Activated CD4-positive, alpha-beta T cell treated with anti-CD3 and anti-CD28 coated beads, Interleukin-2, amount 10 ng/mL, durations not matched to agents 24 days and 14 days (primary cell): ENCODE data around the gene HECW1. TPM values are rescaled to one million over a fixed set of nuclear protein-coding genes. Genes with fewer than 3 reads are reported as not detected.

Experiments used
- DNase-seq: peaks from one replicate; pipeline ENCODE4 v3.0.0; 2022
- H3K27ac Mint-ChIP-seq: one replicate; pipeline ENCODE4 v1.8.0; 2022; ENCODE audit warnings: mild to moderate bottlenecking, mixed read lengths
- H3K27me3 Mint-ChIP-seq: one replicate; pipeline ENCODE4 v1.8.0; 2022; ENCODE audit warnings: mixed read lengths
- H3K36me3 Mint-ChIP-seq: one replicate; pipeline ENCODE4 v1.8.0; 2022; ENCODE audit warnings: low read depth, mild to moderate bottlenecking, mixed read lengths
- H3K4me1 Mint-ChIP-seq: one replicate; pipeline ENCODE4 v1.8.0; 2021; ENCODE audit warnings: mixed read lengths
- H3K4me3 Mint-ChIP-seq: one replicate; pipeline ENCODE4 v1.8.0; 2022; ENCODE audit warnings: mild to moderate bottlenecking, moderate library complexity, mixed read lengths
- H3K9me3 Mint-ChIP-seq: one replicate; pipeline ENCODE4 v1.8.0; 2021; ENCODE audit warnings: mixed read lengths
- intact Hi-C: fragments of 100-400 bp; cut with micrococcal nuclease; formaldehyde crosslinking; loops from one replicate; pipeline ENCODE4 v1.15.1; 2023
- total RNA-seq: library from RNA; stranded (reverse); gene quantifications from 2 replicates; pipeline ENCODE4 v1.2.3, GENCODE V29; 2022

HECW1 gene
- total RNA-seq, 1 donor from 2014 or later, result not detected

DNA sequence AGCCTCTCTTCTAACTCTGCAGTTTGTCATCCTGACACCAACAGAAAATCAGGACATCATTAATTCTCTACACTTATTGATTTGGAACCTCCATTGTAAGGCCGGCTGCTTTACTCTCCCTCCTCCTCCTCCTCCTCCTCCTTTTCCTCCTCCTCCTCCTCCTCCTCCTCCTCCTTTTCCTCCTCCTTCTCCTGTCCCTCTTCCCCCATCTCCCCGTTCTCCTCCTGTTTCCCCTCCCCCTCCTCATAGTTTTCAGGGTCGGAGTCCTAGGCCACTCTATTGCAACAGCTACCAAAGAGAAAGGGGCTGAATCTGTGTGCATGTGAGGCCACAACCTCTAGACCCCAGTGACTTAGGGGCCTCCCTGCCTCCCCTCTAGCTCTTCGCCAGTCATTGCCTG, 136.1 kb downstream of the HECW1 start:
- Mint-ChIP-seq H3K9me3 (no peaks in the 10 kb centered on the region), H3K27ac (no peak overlapping the region), H3K4me3 (no peak overlapping the region), H3K36me3 (no peaks in the 10 kb centered on the region), H3K27me3 (peaks cover 11% of the 10 kb centered on the region), H3K4me1 (no peaks in the 10 kb centered on the region)
- no peak for DNase-seq
- intact Hi-C loops, result no loop called here

DNA sequence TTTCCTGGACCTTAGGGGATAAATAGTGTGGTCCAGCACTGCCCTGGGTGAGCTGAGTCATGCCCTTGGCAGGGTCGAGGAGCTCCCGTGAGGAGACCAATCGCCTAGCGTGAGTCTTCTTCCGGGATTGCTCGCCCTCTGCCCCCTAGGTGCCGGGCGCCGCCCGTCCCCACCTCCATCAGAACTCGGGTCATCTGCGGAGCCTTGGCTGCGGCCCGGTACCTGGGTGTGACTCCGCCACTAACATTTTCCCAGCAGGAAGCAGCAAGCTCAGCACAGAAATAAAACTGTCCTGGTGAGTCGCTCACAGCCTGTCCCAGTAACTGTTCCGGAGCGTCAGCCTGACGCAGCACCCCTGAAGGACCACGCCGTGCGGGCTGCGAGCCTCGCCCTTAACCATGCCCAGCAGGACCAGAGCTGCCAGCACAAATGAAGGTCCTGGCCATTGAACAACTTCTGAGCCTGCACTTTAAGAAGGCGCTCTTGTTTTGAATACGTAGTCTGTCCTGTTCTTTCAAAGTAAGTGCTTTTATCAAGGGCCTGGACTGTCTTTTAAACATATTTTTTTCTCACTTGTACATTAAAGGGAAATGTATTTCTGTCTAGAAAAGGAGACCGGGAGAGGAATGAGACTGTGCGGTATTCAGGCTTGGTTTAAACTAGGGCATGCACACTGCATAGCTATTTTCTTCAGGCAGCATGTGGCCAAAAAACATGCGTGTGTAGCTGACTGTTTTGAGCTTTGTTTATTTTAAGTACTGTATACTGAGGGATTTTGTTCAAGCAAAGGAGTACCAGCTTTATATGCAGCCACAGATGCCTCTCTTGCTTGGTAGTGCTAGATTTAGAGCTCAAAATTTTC, 136.7 kb downstream of the HECW1 start:
- H3K27me3 Mint-ChIP-seq, result peaks cover 11% of the 10 kb centered on the region
- no peaks in the 10 kb centered on the region for H3K9me3 Mint-ChIP-seq
- DNase-seq, result no peak
- H3K36me3 Mint-ChIP-seq, result no peaks in the 10 kb centered on the region
- H3K4me1 Mint-ChIP-seq, result no peaks in the 10 kb centered on the region
- intact Hi-C loops, result no loop called here
- no peak overlapping the region for H3K27ac Mint-ChIP-seq
- no peak overlapping the region for H3K4me3 Mint-ChIP-seq

DNA sequence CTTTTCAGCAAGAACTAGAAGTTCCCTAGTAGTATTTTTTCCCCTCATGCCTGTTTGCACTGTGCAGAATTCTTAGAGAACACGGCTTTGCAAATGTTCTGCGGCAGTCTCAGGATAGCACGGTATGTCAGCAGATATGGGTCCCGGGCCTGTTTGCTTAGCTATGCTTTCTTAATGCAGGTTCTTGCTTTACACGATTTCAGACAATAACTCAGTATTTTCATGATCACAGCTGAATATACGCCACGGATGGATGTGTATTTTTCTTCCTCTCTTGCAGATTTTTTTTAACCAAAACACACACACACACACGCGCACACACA, 137.3 kb downstream of the HECW1 start:
- DNase-seq, result no peak
- no peak overlapping the region for H3K27ac Mint-ChIP-seq
- intact Hi-C loops, result no loop called here
- no peaks in the 10 kb centered on the region for H3K4me1 Mint-ChIP-seq
- no peak overlapping the region for H3K4me3 Mint-ChIP-seq
- H3K36me3 Mint-ChIP-seq, result no peaks in the 10 kb centered on the region
- H3K27me3 Mint-ChIP-seq, result peaks cover 11% of the 10 kb centered on the region
- no peaks in the 10 kb centered on the region for H3K9me3 Mint-ChIP-seq

DNA sequence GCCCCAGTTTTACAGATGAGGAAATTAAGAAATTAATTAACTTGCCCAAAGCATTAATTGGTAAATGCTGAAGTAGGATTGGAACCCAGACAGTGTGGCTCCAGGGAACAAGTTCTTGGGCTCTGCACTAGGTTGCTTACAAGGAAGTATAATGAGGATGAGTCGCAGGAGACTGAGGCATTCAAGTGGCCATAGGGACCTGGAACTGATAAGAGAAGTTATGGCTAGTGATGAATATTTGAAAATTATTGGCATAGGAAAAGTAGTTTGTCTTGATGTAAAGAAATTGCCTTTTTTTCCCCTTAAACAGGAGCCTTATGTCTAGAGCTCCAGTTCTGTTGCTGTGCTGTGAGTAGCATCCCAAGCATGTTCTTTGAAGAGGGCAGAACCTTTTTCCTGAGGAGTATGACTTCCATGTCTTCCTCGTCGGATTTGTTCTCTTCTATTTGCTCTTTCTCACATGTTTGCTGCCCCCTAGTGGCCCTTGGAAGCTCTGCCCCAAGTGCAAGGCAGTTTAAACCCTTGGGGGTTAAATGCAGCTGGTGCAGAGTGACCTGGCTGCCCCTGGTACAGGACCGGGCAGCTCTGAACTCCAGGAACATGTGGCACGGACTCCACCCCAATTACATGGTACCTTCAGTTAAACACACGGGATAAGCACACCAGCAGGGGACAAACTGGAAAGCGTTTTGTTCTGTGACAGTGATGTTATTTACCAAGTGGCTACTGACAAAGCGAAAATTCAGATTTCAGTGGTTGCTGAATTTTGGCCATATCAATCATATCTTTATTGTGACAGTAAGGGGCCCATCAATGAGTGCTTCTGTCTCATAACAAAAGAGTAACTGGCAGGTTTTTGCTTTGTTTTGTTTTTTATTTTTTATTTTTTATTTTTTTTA, 148.8 kb downstream of the HECW1 start:
- H3K4me3 Mint-ChIP-seq, result no peak overlapping the region
- intact Hi-C loops, result loop anchor here (1.0 to 2.0 kb wide), 2 partner anchors 320 to 1320 kb away; no protein-coding TSS in a partner anchor
- peaks cover 9% of the 10 kb centered on the region for H3K27me3 Mint-ChIP-seq
- DNase-seq, result peak; percentile 89
- no peak overlapping the region for H3K27ac Mint-ChIP-seq
- H3K36me3 Mint-ChIP-seq, result no peaks in the 10 kb centered on the region
- no peaks in the 10 kb centered on the region for H3K9me3 Mint-ChIP-seq
- peaks cover 2% of the 10 kb centered on the region for H3K4me1 Mint-ChIP-seq

DNA sequence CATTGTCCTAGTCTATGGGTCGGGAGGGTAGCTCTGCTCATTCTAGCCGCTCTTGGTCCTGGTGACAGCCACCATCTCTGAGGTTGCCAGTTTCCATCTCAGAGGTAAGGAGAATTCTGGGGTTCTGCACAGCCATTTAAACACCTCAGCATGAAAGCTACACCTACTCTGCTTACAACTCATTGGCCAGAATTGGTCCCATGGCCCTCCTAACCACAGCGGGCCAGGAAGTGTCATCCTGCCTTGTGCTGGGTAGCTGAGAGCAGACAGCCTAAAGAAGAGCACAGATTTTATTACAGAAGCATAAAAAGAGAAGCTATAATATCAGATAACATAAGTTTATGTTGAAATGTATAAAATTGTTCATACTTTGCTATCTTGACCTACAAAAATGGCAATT, 152.7 kb downstream of the HECW1 start:
- Mint-ChIP-seq H3K4me1 (no peaks in the 10 kb centered on the region), H3K9me3 (no peaks in the 10 kb centered on the region), H3K4me3 (no peak overlapping the region), H3K27ac (no peak overlapping the region), H3K36me3 (no peaks in the 10 kb centered on the region), H3K27me3 (peaks cover 17% of the 10 kb centered on the region)
- DNase-seq, result no peak
- intact Hi-C loops, result no loop called here

DNA sequence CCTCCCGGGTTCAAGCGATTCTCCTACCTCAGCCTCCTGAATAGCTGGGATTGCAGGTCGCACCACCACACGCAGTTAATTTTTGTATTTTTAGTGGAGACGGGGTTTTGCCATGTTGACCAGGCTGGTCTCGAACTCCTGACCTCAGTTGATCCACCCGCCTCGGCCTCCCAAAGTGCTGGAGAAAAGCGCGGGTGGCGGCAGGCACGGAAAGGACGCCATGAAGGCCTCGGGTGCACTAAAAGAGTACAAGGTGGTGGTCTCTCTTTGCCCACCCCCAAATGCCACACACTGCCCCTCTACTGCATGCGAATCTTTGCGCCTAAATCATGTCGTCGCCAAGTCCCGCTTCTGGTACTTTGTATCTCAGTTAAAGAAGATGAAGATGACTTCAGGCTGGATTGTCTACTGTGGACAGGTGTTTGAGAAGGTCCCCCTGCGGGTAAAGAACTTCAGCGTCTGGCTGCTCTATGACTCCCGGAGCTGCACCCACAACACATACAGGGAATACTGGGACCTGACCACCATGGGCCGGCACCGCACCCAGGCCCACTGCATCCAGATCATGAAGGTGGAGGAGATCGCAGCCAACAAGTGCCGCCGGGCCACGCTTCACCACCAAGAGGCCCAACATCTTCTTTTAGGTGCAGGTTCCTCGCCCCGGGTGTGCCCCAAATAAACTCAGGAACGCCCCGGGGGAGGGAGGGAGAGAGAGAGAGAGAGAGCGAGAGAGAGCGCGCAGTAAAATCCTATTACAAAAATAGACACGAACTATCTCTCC, 161.7 kb downstream of the HECW1 start:
- H3K4me1 Mint-ChIP-seq, result no peaks in the 10 kb centered on the region
- intact Hi-C loops, result no loop called here
- H3K4me3 Mint-ChIP-seq, result no peak overlapping the region
- peaks cover 5% of the 10 kb centered on the region for H3K27me3 Mint-ChIP-seq
- H3K27ac Mint-ChIP-seq, result no peak overlapping the region
- no peaks in the 10 kb centered on the region for H3K36me3 Mint-ChIP-seq
- DNase-seq, result no peak
- H3K9me3 Mint-ChIP-seq, result no peaks in the 10 kb centered on the region

DNA sequence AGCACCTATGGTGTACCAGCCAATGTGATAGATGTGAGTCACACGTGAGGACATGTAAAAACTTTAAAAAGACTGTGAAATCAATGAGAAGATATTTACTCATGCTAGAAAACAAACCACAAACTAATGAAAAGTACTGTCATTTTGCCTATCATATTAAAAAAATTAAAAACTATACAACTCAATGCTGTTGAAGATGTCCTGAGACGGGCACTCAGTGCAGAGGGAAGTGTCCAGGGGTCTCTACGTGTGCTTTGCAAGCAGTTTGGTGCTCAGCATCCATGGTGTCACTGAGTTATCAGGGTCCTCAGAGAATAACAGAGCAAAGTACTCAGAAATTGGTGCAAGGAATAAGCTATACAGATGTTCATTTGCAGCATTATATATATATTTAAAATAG, 162.3 kb downstream of the HECW1 start:
- H3K4me3 Mint-ChIP-seq, result no peak overlapping the region
- H3K4me1 Mint-ChIP-seq, result no peaks in the 10 kb centered on the region
- peaks cover 5% of the 10 kb centered on the region for H3K27me3 Mint-ChIP-seq
- no peak overlapping the region for H3K27ac Mint-ChIP-seq
- H3K36me3 Mint-ChIP-seq, result no peaks in the 10 kb centered on the region
- DNase-seq, result no peak
- no peaks in the 10 kb centered on the region for H3K9me3 Mint-ChIP-seq
- intact Hi-C loops, result no loop called here

DNA sequence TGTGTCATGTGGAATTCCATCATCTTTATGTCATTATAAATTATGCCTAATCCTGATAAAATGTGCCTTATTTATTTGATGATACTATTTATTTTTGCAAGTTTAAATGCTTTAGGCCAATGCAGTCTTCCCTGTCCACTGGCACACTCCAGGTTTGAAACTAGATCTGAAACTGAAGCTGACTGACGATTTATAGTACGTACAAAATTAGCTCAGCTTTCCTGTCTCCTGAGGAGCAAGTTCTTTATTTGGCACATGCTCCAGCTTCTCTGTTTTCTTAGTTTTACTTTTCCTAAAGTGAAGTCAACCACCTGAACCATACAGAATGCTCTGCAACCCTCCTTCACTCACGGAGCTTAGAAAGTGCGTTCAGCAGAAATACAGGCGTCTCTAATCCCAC, 164.1 kb downstream of the HECW1 start:
- Mint-ChIP-seq H3K27ac (no peak overlapping the region), H3K36me3 (no peaks in the 10 kb centered on the region), H3K9me3 (no peaks in the 10 kb centered on the region), H3K4me1 (no peaks in the 10 kb centered on the region), H3K27me3 (peaks cover 5% of the 10 kb centered on the region), H3K4me3 (no peak overlapping the region)
- intact Hi-C loops, result no loop called here
- no peak for DNase-seq

DNA sequence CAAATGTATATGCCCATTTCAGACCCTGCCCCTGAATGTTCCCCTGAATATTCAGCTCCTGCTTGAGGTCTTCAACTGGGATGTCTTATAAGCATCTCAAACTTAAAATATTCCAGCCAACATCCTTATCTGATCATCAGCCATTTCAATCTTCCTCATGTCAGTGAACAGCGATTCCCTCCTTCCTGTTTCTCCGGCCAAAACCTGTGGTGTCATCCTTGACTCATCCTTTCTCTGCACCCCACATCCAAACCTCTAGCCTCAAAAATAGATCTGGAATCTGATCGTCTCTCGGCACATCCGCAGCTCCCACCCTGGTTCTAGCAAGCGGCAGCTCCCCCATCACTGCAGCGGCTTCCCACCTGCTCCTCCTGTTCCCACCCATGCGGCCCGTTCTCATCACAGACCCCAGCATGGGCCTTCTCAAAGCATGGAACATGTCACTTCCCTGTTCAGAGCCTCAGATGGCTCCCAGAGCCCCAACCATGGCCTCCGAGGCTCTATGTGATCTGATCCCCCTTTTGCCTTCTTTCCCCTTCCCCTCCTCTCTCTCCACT, 165.7 kb downstream of the HECW1 start:
- Mint-ChIP-seq H3K4me3 (no peak overlapping the region), H3K4me1 (no peaks in the 10 kb centered on the region), H3K36me3 (no peaks in the 10 kb centered on the region), H3K27ac (no peak overlapping the region), H3K27me3 (peaks cover 7% of the 10 kb centered on the region), H3K9me3 (no peaks in the 10 kb centered on the region)
- no peak for DNase-seq
- intact Hi-C loops, result no loop called here

DNA sequence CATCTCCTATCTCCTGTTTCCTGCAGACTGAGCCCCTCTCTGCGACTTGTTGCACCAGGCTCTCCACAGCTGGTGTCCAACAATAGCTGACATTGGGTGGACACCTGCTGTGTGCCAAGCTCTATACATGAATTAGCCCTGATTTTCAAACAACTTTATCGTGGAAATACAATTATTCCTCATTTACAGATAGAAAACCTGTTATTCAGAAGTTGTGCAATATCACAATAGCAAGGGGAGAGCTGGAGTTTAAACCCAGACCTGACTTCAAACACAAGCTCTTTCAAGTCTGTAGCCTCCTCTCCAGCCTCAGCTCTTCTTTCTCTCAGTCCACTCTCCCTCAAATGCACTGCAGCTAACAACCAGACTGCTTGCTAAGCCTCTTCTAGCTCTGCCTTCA, 168.8 kb downstream of the HECW1 start:
- H3K4me1 Mint-ChIP-seq, result no peaks in the 10 kb centered on the region
- H3K27me3 Mint-ChIP-seq, result peaks cover 10% of the 10 kb centered on the region
- H3K36me3 Mint-ChIP-seq, result no peaks in the 10 kb centered on the region
- H3K4me3 Mint-ChIP-seq, result no peak overlapping the region
- no peak for DNase-seq
- no peaks in the 10 kb centered on the region for H3K9me3 Mint-ChIP-seq
- no peak overlapping the region for H3K27ac Mint-ChIP-seq
- intact Hi-C loops, result no loop called here

DNA sequence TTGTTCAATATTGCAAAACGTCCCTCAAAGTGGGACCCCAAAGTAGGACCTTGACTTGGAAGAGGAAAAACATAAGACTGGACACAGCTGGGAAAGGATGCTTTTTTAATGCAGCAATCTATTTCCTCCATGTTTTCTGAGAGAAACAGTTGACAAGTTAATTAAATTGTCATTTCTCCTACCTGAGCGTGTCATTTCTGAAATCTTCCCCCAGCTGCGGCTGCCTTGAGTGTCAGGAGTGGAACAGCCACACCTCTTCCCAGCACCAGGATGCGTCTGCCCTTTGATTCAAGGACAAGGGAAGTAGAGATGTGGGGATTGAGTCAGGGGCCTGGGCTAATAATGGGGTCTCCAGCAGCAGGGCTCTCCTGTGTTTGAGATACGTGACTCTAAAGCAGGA, 171.3 kb downstream of the HECW1 start:
- no peaks in the 10 kb centered on the region for H3K36me3 Mint-ChIP-seq
- H3K4me3 Mint-ChIP-seq, result no peak overlapping the region
- peaks cover 10% of the 10 kb centered on the region for H3K27me3 Mint-ChIP-seq
- no peak overlapping the region for H3K27ac Mint-ChIP-seq
- intact Hi-C loops, result no loop called here
- no peaks in the 10 kb centered on the region for H3K4me1 Mint-ChIP-seq
- no peaks in the 10 kb centered on the region for H3K9me3 Mint-ChIP-seq
- DNase-seq, result no peak

DNA sequence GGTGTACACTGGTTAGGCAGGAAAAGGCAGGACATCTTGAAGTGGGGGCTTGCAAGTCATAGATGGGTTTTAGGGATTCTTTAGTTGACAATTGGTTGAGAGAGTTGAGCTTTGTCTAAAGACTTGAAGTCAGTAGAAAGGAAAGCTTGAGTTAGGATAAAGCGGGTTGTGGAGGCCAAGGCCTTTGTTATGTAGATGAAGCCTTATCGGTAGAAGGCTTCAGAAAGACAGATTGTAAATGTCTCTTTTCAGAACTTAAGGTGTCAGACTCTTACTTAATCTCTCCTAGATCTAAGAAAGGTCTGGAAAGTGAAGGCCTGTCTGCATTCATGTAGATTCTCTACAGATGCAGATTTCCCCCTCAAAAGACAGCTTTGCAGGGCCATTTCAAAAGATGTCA, 177.4 kb downstream of the HECW1 start:
- Mint-ChIP-seq H3K9me3 (no peaks in the 10 kb centered on the region), H3K4me1 (no peaks in the 10 kb centered on the region), H3K36me3 (no peaks in the 10 kb centered on the region), H3K27me3 (peaks cover 2% of the 10 kb centered on the region), H3K27ac (no peak overlapping the region), H3K4me3 (no peak overlapping the region)
- DNase-seq, result no peak
- intact Hi-C loops, result no loop called here

DNA sequence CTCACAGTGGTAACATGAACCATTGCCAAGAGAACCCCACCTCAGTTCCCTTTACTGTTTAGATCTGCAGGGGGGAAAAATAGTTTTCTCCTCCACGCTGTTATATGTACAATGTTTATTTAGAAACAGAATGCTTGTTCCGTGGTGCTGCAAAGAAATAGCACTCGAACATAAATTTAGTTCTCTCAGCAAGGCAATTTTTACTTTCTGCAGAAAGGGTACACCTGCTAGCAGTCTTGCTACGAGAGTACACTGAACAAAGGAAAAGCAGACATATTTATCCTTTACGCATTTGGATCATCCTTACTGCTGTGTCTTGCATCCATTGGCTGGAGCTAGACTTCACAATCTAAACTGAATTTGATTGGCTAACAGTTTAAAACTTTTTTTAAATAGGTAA, 178.5 kb downstream of the HECW1 start:
- Mint-ChIP-seq H3K4me3 (no peak overlapping the region), H3K27me3 (no peaks in the 10 kb centered on the region), H3K36me3 (no peaks in the 10 kb centered on the region), H3K27ac (no peak overlapping the region), H3K9me3 (no peaks in the 10 kb centered on the region), H3K4me1 (no peaks in the 10 kb centered on the region)
- intact Hi-C loops, result no loop called here
- no peak for DNase-seq
